Liver (tissue), 9 donors: ENCODE measurements around the gene PDE3B. TPM values are rescaled to one million over a fixed set of nuclear protein-coding genes. Genes with fewer than 3 reads are reported as not detected.

Experiments used
- DNase-seq: peaks from one replicate; pipeline ENCODE4 v3.0.0-alpha.2; 2017; ENCODE audit warnings: low spot score
- H3K27ac ChIP-seq, 2 donors: one replicate each; pipeline ENCODE4 v1.7.0; 2013; ENCODE audit warnings: inconsistent platforms in 2 of 2, low read length in 2 of 2, control low read depth in 1 of 2, low read depth in 1 of 2, mild to moderate bottlenecking in 1 of 2
- H3K27me3 ChIP-seq, 4 donors: one replicate each; pipeline versions ENCODE4 v1.6.1 to v1.7.0; 2013; ENCODE audit warnings: low read length in 3 of 4, inconsistent platforms in 1 of 4, mild to moderate bottlenecking in 1 of 4, moderate library complexity in 1 of 4; ENCODE audit not compliant: control insufficient read depth in 4 of 4, insufficient read depth in 4 of 4
- H3K36me3 ChIP-seq, 4 donors: one replicate each; pipeline versions ENCODE4 v1.6.1 to v1.7.0; 2013; ENCODE audit warnings: low read length in 3 of 4, mild to moderate bottlenecking in 3 of 4, low read depth in 1 of 4, moderate library complexity in 1 of 4; ENCODE audit not compliant: control insufficient read depth in 4 of 4, insufficient read depth in 3 of 4
- H3K4me1 ChIP-seq, 4 donors: one replicate each; pipeline versions ENCODE4 v1.6.1 to v1.7.0; 2013; ENCODE audit warnings: low read length in 3 of 4, mild to moderate bottlenecking in 3 of 4, moderate library complexity in 1 of 4; ENCODE audit not compliant: control insufficient read depth in 4 of 4, insufficient read depth in 4 of 4
- H3K4me3 ChIP-seq, 3 donors: one replicate each; pipeline versions ENCODE4 v1.6.1 to v1.7.0; 2013; ENCODE audit warnings: low read length in 3 of 3, control low read depth in 1 of 3, low read depth in 1 of 3, mild to moderate bottlenecking in 1 of 3
- H3K9ac ChIP-seq, 2 donors: one replicate each; pipeline ENCODE4 v1.7.0; 2013; ENCODE audit warnings: low read length in 2 of 2, mild to moderate bottlenecking in 2 of 2, moderate library complexity in 2 of 2, control low read depth in 1 of 2, low read depth in 1 of 2
- H3K9me3 ChIP-seq, 4 donors: one replicate each; pipeline versions ENCODE4 v1.6.1 to v1.7.0; 2013; ENCODE audit warnings: low read length in 3 of 4; ENCODE audit not compliant: control insufficient read depth in 4 of 4
- EGR1 ChIP-seq, 2 donors: IDR thresholded peaks; 2 replicates each; pipeline ENCODE4 v1.6.1; 2016 to 2018; ENCODE audit warnings: antibody characterized with exemption in 2 of 2, low read depth in 2 of 2
- FOXA1 ChIP-seq: IDR thresholded peaks from 2 replicates; pipeline ENCODE4 v1.6.1; 2016; ENCODE audit warnings: antibody characterized with exemption
- GABPA ChIP-seq, 2 donors: IDR thresholded peaks in 1 of 2; conservative IDR thresholded peaks in 1 of 2; 2 replicates each; pipeline ENCODE4 v1.6.1; 2016; ENCODE audit warnings: antibody characterized with exemption in 2 of 2, mild to moderate bottlenecking in 1 of 2, moderate library complexity in 1 of 2
- HNF4G ChIP-seq: IDR thresholded peaks from 2 replicates; pipeline ENCODE4 v1.6.1; 2016; ENCODE audit warnings: antibody characterized with exemption
- NR2F2 ChIP-seq: IDR thresholded peaks from 2 replicates; pipeline ENCODE4 v1.6.1; 2016; ENCODE audit warnings: antibody characterized with exemption
- RAD21 ChIP-seq, 2 donors: IDR thresholded peaks; 2 replicates each; pipeline ENCODE4 v1.6.1; 2016; ENCODE audit warnings: antibody characterized with exemption in 2 of 2, mild to moderate bottlenecking in 2 of 2
- SP1 ChIP-seq: IDR thresholded peaks from 2 replicates; pipeline ENCODE4 v1.6.1; 2018; ENCODE audit warnings: antibody characterized with exemption, mild to moderate bottlenecking
- TAF1 ChIP-seq: conservative IDR thresholded peaks from 2 replicates; pipeline ENCODE4 v1.6.1; 2016; ENCODE audit warnings: antibody characterized with exemption, mild to moderate bottlenecking
- YY1 ChIP-seq: IDR thresholded peaks from 2 replicates; pipeline ENCODE4 v1.6.1; 2016; ENCODE audit warnings: antibody characterized with exemption, mild to moderate bottlenecking
- WGBS: extraction: QIAGEN DNeasy Blood & Tissue Kit; methylation state at CpG from one replicate; pipeline ENCODE4 v1.1.7; 2013; 5-methylcytosine and 5-hydroxymethylcytosine counted together
- polyA plus RNA-seq, 2 donors: library from polyadenylated mRNA; stranded (reverse) in 1 of 2; unstranded in 1 of 2; fragments of 200-250 nt in 1 of 2; fragments of >200 nt in 1 of 2; fragmentation: Nextera tagmentation in 1 of 2; extraction: Ambion mirVana in 1 of 2; gene quantifications; one replicate each; pipeline versions ENCODE4 v1.2.1 to v1.2.3, GENCODE V29; 2013 to 2015
- total RNA-seq, 2 donors: library from RNA; depleted of rRNA; stranded (reverse); fragments of >200 nt; gene quantifications; one replicate each; pipeline ENCODE4 v1.2.3, GENCODE V29; 2014
- TF ChIP-seq, protein P1 (sequence below): IDR thresholded peaks from 2 replicates; pipeline ENCODE4 v1.6.1; 2016; ENCODE audit warnings: antibody characterized with exemption
- TF ChIP-seq, protein P2 (sequence below): IDR thresholded peaks from 2 replicates; pipeline ENCODE4 v1.6.1; 2016; ENCODE audit warnings: antibody characterized with exemption
- TF ChIP-seq, protein P3 (sequence below): IDR thresholded peaks from 2 replicates; pipeline ENCODE4 v1.6.1; 2016; ENCODE audit warnings: antibody characterized with exemption, mild to moderate bottlenecking
- TF ChIP-seq, protein P4 (sequence below): IDR thresholded peaks from 2 replicates; pipeline ENCODE4 v1.6.1; 2016; ENCODE audit warnings: antibody characterized with exemption
- TF ChIP-seq, protein P5 (sequence below): fragments of 150-350 bp; IDR thresholded peaks from 2 replicates; pipeline ENCODE4 v1.5.1; 2017; ENCODE audit warnings: improper control_type of control experiment, low read depth, low read length; ENCODE audit not compliant: missing input control
- donor health status: healthy.
- donor health status: healthy.
- donor health status: healthy.
- donor health status: healthy.
- donor health status: healthy.

The PDE3B gene
- total and polyA plus RNA-seq, 4 donors = 11.3 to 43.1 (median 21.7) TPM

DNA sequence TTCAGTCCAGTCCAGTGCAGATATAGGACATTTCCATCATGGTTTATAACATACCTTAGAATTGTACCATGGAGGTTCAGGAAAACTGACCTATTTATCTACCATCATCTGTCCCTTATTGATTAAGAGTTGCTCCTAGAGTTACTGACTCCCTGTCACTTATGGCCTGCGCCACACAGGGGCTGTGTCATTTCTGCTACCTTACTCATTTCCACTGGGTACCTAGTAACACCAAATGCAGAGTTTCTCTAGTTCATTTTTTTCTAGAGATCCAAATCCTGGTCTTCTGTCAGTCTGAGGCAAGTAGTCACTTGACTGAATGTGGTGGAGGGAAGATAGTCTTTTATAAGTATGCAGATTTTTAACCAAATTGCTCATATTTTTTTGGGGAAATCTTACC is 59.2 kb downstream of the PDE3B start:
- 97% methylated on average over 1 of the region's 1 CpG for WGBS
- no peak overlapping the region for H3K9ac ChIP-seq
- H3K36me3 ChIP-seq = no peaks in the 10 kb centered on the region
- H3K27ac ChIP-seq = no peak overlapping the region
- H3K4me1 ChIP-seq = peaks cover 0 to 8% (median 5%) of the 10 kb centered on the region in 4 donors
- no peaks in the 10 kb centered on the region for H3K27me3 ChIP-seq
- DNase-seq = no peak
- no peak overlapping the region for H3K4me3 ChIP-seq
- TF ChIP-seq HNF4G = no peak
- TF ChIP-seq, protein P1, sequence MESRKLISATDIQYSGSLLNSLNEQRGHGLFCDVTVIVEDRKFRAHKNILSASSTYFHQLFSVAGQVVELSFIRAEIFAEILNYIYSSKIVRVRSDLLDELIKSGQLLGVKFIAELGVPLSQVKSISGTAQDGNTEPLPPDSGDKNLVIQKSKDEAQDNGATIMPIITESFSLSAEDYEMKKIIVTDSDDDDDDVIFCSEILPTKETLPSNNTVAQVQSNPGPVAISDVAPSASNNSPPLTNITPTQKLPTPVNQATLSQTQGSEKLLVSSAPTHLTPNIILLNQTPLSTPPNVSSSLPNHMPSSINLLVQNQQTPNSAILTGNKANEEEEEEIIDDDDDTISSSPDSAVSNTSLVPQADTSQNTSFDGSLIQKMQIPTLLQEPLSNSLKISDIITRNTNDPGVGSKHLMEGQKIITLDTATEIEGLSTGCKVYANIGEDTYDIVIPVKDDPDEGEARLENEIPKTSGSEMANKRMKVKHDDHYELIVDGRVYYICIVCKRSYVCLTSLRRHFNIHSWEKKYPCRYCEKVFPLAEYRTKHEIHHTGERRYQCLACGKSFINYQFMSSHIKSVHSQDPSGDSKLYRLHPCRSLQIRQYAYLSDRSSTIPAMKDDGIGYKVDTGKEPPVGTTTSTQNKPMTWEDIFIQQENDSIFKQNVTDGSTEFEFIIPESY = no peak
- no peak for TF ChIP-seq EGR1 (IDR thresholded peaks at IDR 0.05; ENCODE audit: low read depth in 2 of 2)
- TF ChIP-seq, protein P2, sequence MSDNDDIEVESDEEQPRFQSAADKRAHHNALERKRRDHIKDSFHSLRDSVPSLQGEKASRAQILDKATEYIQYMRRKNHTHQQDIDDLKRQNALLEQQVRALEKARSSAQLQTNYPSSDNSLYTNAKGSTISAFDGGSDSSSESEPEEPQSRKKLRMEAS = no peak
- no peak for TF ChIP-seq YY1
- TF ChIP-seq, protein P3, sequence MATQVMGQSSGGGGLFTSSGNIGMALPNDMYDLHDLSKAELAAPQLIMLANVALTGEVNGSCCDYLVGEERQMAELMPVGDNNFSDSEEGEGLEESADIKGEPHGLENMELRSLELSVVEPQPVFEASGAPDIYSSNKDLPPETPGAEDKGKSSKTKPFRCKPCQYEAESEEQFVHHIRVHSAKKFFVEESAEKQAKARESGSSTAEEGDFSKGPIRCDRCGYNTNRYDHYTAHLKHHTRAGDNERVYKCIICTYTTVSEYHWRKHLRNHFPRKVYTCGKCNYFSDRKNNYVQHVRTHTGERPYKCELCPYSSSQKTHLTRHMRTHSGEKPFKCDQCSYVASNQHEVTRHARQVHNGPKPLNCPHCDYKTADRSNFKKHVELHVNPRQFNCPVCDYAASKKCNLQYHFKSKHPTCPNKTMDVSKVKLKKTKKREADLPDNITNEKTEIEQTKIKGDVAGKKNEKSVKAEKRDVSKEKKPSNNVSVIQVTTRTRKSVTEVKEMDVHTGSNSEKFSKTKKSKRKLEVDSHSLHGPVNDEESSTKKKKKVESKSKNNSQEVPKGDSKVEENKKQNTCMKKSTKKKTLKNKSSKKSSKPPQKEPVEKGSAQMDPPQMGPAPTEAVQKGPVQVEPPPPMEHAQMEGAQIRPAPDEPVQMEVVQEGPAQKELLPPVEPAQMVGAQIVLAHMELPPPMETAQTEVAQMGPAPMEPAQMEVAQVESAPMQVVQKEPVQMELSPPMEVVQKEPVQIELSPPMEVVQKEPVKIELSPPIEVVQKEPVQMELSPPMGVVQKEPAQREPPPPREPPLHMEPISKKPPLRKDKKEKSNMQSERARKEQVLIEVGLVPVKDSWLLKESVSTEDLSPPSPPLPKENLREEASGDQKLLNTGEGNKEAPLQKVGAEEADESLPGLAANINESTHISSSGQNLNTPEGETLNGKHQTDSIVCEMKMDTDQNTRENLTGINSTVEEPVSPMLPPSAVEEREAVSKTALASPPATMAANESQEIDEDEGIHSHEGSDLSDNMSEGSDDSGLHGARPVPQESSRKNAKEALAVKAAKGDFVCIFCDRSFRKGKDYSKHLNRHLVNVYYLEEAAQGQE = no peak
- no peak for TF ChIP-seq GABPA (IDR thresholded peaks at IDR 0.05 in 1 of 2, conservative IDR thresholded peaks at IDR 0.05 in 1 of 2)
- no peak for TF ChIP-seq NR2F2
- no peak for TF ChIP-seq TAF1
- TF ChIP-seq, protein P4, sequence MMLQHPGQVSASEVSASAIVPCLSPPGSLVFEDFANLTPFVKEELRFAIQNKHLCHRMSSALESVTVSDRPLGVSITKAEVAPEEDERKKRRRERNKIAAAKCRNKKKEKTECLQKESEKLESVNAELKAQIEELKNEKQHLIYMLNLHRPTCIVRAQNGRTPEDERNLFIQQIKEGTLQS = no peak
- TF ChIP-seq, protein P5, sequence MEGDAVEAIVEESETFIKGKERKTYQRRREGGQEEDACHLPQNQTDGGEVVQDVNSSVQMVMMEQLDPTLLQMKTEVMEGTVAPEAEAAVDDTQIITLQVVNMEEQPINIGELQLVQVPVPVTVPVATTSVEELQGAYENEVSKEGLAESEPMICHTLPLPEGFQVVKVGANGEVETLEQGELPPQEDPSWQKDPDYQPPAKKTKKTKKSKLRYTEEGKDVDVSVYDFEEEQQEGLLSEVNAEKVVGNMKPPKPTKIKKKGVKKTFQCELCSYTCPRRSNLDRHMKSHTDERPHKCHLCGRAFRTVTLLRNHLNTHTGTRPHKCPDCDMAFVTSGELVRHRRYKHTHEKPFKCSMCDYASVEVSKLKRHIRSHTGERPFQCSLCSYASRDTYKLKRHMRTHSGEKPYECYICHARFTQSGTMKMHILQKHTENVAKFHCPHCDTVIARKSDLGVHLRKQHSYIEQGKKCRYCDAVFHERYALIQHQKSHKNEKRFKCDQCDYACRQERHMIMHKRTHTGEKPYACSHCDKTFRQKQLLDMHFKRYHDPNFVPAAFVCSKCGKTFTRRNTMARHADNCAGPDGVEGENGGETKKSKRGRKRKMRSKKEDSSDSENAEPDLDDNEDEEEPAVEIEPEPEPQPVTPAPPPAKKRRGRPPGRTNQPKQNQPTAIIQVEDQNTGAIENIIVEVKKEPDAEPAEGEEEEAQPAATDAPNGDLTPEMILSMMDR = no peak
- no peak for TF ChIP-seq SP1
- H3K9me3 ChIP-seq = peaks cover 0 to 9% (median 1%) of the 10 kb centered on the region in 4 donors

DNA sequence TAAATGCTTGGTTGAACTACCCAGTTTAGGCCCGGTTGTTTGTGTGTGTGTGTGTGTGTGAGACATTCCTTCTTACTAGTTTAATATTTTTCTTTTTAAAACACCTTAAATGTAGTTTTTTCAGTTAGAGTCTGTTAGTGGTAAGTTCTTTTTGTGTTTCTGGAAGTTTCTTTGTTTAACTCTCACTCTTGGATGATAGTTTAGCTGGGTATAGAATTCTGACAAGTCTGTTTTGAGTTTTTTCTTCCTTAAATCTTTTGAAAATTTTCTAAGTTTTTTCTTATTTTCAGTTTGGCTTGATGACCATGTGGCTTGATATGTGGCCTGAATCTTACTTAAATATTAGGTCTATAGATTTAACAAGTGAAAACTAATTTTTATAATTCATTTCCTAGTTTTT is 60.1 kb downstream of the PDE3B start:
- peaks cover 0 to 8% (median 5%) of the 10 kb centered on the region in 4 donors for H3K4me1 ChIP-seq
- no peak for DNase-seq
- peaks cover 0 to 9% (median 1%) of the 10 kb centered on the region in 4 donors for H3K9me3 ChIP-seq
- H3K27me3 ChIP-seq = no peaks in the 10 kb centered on the region
- no peak overlapping the region for H3K4me3 ChIP-seq
- no peak overlapping the region for H3K9ac ChIP-seq
- no peak overlapping the region for H3K27ac ChIP-seq
- WGBS = 97% methylated on average over 1 of the region's 1 CpG
- no peaks in the 10 kb centered on the region for H3K36me3 ChIP-seq
- TF ChIP-seq SP1 (no peak), GABPA (IDR thresholded peaks at IDR 0.05 in 1 of 2, conservative IDR thresholded peaks at IDR 0.05 in 1 of 2) (no peak), HNF4G (no peak), EGR1 (IDR thresholded peaks at IDR 0.05; ENCODE audit: low read depth in 2 of 2) (no peak), FOXA1 (no peak), RAD21 (IDR thresholded peaks at IDR 0.05) (no peak)
- TF ChIP-seq, protein P5 = no peak
- TF ChIP-seq, protein P4 = no peak
- TF ChIP-seq, protein P3 = no peak
